GM12873 (cell line): Measurements from ENCODE around the gene DOCK10.
A peak's percentile ranks its signal among the peaks of the same experiment; 100 is the strongest.

Source experiments
- CTCF ChIP-seq: IDR thresholded peaks from 2 replicates; pipeline ENCODE4 v1.5.1; 2012; ENCODE audit warnings: low read depth, mild to moderate bottlenecking, moderate library complexity, low read length, control low read depth; ENCODE audit not compliant: insufficient read depth; ENCODE audit errors: missing control alignments

DOCK10 gene

GRCh38 chr2:225010804-225011203 lies 31.5 kb downstream of the DOCK10 start:
- no peak for TF ChIP-seq CTCF

- TF ChIP-seq CTCF = no peak
Observed at GRCh38 chr2:225009768-225010167, 32.5 kb downstream of the DOCK10 start.

- peak; percentile 52 for TF ChIP-seq CTCF
Observed at GRCh38 chr2:225008935-225009334, 33.3 kb downstream of the DOCK10 start.

GRCh38 chr2:225008179-225008856 lies 34.0 kb downstream of the DOCK10 start:
- no peak for TF ChIP-seq CTCF

GRCh38 chr2:225006730-225007129 lies 35.5 kb downstream of the DOCK10 start:
- TF ChIP-seq CTCF = no peak

- TF ChIP-seq CTCF = no peak
Observed at GRCh38 chr2:225004597-225004996, 37.7 kb downstream of the DOCK10 start.

- peak; percentile 39 for TF ChIP-seq CTCF
Observed at GRCh38 chr2:225002656-225003045, 39.6 kb downstream of the DOCK10 start.
